ENCODE data around the gene ZBTB16.

- no peak for TF ChIP-seq CTCF (IDR thresholded peaks at IDR 0.05; ENCODE audit: poor library complexity, severe bottlenecking)
- no peak for TF ChIP-seq RAD21 (conservative IDR thresholded peaks at IDR 0.05)
- no peak for TF ChIP-seq MXI1 (conservative IDR thresholded peaks at IDR 0.05; ENCODE audit: poor library complexity, severe bottlenecking)
- TF ChIP-seq SMC3 (conservative IDR thresholded peaks at IDR 0.05; ENCODE audit: poor library complexity): no peak
- TF ChIP-seq EP300 (conservative IDR thresholded peaks at IDR 0.05; ENCODE audit: poor library complexity, severe bottlenecking): no peak
These were observed 15.3 kb upstream of the ZBTB16 start for GRCh38 chr11:114044042-114044871.
